ENCODE data around the gene PAWR. TPM values are rescaled to one million over a fixed set of nuclear protein-coding genes. Genes with fewer than 3 reads are reported as not detected.

The PAWR gene
- total RNA-seq, 1 experiment from 2014 or later: 106 TPM

- no peak for DNase-seq (ENCODE audit: low read depth, low spot score)
- Histone ChIP-seq H4K20me1 (ENCODE audit: insufficient read depth) (peaks cover 16% of the 10 kb centered on the region; the same call in 1 of the 2 replicates), H3K4me2 (ENCODE audit: low read length) (no peak overlapping the region), H3K9me3 (ENCODE audit: control insufficient read depth in 1 of 2, insufficient read depth in 1 of 2, low read depth in 1 of 2, low read length in 2 of 2) (no peaks in the 10 kb centered on the region), H3K4me1 (ENCODE audit: control insufficient read depth in 1 of 2, insufficient read depth in 2 of 2, low read length in 2 of 2) (peaks cover 2 to 17% of the 10 kb centered on the region in 2 experiments; a peak in 2 of 4 replicates), H2AFZ (ENCODE audit: low read depth, low read length, poor library complexity, severe bottlenecking) (no peak overlapping the region), H3K27me3 (ENCODE audit: insufficient read depth, low read length) (no peaks in the 10 kb centered on the region), H3K36me3 (ENCODE audit: control insufficient read depth in 1 of 2, insufficient read depth in 2 of 2, low read length in 2 of 2) (peaks cover 0 to 3% of the 10 kb centered on the region in 2 experiments; a peak in 1 of 4 replicates), H3K79me2 (ENCODE audit: insufficient read depth, low read length) (peaks cover 99% of the 10 kb centered on the region), H3K9ac (ENCODE audit: low read length) (no peak overlapping the region), H3K27ac (ENCODE audit: low read depth, low read length) (no peak overlapping the region), H3K4me3 (replicated peaks in 1 of 2; ENCODE audit: low read depth in 1 of 2, low read length in 2 of 2) (no peak overlapping the region), H3K9me2 (ENCODE audit: insufficient read depth) (no peaks in the 10 kb centered on the region)
- intact Hi-C loops (cut with micrococcal nuclease): no loop called here
- POLR2A ChIA-PET: no interaction called here
- RAD21 ChIA-PET (ENCODE audit: low non-redundant PET in 1 of 2, low total read pairs in 2 of 2, uncharacterized antibody in 2 of 2, unreplicated experiment in 2 of 2): no interaction called here
- CTCF ChIA-PET: no interaction called here
- TF ChIP-seq SP1 (IDR thresholded peaks at IDR 0.05; ENCODE audit: low read depth): no peak
- TF ChIP-seq ATF3 (IDR thresholded peaks at IDR 0.05): no peak
- TF ChIP-seq MAX (IDR thresholded peaks at IDR 0.05): no peak
- no peak for TF ChIP-seq EZH2 (IDR thresholded peaks at IDR 0.05)
- TF ChIP-seq RAD21 (IDR thresholded peaks at IDR 0.05; ENCODE audit: low read depth): no peak
- TF ChIP-seq CTCF (IDR thresholded peaks at IDR 0.05 in 2 of 3, conservative IDR thresholded peaks at IDR 0.05 in 1 of 3; ENCODE audit: borderline replicate concordance in 1 of 3, insufficient read depth in 1 of 3, low read depth in 2 of 3, low read length in 2 of 3): no peak
- no peak for TF ChIP-seq EGR1 (IDR thresholded peaks at IDR 0.05; ENCODE audit: low read depth)
- TF ChIP-seq YY1 (IDR thresholded peaks at IDR 0.05; ENCODE audit: extremely low read depth, insufficient replicate concordance, low read depth, low read length): no peak
- no peak for TF ChIP-seq CEBPB (IDR thresholded peaks at IDR 0.05; ENCODE audit: low read depth)
- no peak for TF ChIP-seq TCF7L2 (IDR thresholded peaks at IDR 0.05; ENCODE audit: borderline replicate concordance, extremely low read depth, insufficient read depth, insufficient read length)
- no peak for TF ChIP-seq ELF1 (IDR thresholded peaks at IDR 0.05; ENCODE audit: borderline replicate concordance, low read depth)
- TF ChIP-seq SRF (IDR thresholded peaks at IDR 0.05; ENCODE audit: low read depth): no peak
- TF ChIP-seq POLR2AphosphoS5 (IDR thresholded peaks at IDR 0.05; ENCODE audit: low read depth, low read length): no peak
- no peak for TF ChIP-seq FOSL1 (IDR thresholded peaks at IDR 0.05; ENCODE audit: low read depth)
- TF ChIP-seq REST (IDR thresholded peaks at IDR 0.05; ENCODE audit: low read depth): no peak
- TF ChIP-seq EZH2phosphoT487 (IDR thresholded peaks at IDR 0.05; ENCODE audit: borderline replicate concordance): no peak
- TF ChIP-seq ZNF274 (IDR thresholded peaks at IDR 0.05; ENCODE audit: low read depth, low read length): no peak
- TF ChIP-seq ZBTB33 (IDR thresholded peaks at IDR 0.05; ENCODE audit: extremely low read depth, insufficient replicate concordance, low read length): no peak
- BruUV-seq (replicated peaks): no TSS peak
- no peak for ATAC-seq
Measured at GRCh38 chr12:79678306-79678705, 12.5 kb downstream of the PAWR start.
